ENCODE measurements around the gene GRK3. TPM values are rescaled to one million over a fixed set of nuclear protein-coding genes. Genes with fewer than 3 reads are reported as not detected.

GRK3 gene
- total RNA-seq, 4 donors from 2014 or later: 7.6 to 10.7 (median 8.8) TPM

DNA sequence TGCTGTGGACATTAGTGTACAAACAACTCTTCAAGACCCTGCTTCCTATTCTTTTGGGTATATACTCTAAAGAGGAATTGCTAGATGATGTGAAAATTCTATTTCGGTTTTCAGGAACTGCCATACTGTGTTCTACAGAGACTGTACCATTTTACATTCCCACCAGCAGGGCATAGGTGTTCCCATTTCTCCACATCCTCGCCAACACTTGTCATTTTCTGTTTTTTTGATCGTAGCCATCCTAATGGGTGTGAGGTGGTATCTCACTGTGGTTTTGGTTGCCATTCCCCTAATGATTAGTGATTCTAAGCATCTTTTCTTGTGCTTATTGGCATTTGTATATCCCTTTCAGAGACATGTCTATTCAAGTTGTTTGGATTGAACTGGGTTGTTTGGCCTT is 29.8 kb upstream of the GRK3 start:
- Histone ChIP-seq H3K9me3 (no peaks in the 10 kb centered on the region), H3K4me1 (no peaks in the 10 kb centered on the region), H3K27me3 (no peaks in the 10 kb centered on the region), H3K36me3 (no peaks in the 10 kb centered on the region), H3K27ac (no peak overlapping the region), H3K4me3 (replicated peaks in 1 of 3) (no peak overlapping the region)
- no peak for DNase-seq
- intact Hi-C loops (cut with DNase I): no loop called here
- no peak for TF ChIP-seq POLR2A (IDR thresholded peaks at IDR 0.05)
- TF ChIP-seq, protein P1, sequence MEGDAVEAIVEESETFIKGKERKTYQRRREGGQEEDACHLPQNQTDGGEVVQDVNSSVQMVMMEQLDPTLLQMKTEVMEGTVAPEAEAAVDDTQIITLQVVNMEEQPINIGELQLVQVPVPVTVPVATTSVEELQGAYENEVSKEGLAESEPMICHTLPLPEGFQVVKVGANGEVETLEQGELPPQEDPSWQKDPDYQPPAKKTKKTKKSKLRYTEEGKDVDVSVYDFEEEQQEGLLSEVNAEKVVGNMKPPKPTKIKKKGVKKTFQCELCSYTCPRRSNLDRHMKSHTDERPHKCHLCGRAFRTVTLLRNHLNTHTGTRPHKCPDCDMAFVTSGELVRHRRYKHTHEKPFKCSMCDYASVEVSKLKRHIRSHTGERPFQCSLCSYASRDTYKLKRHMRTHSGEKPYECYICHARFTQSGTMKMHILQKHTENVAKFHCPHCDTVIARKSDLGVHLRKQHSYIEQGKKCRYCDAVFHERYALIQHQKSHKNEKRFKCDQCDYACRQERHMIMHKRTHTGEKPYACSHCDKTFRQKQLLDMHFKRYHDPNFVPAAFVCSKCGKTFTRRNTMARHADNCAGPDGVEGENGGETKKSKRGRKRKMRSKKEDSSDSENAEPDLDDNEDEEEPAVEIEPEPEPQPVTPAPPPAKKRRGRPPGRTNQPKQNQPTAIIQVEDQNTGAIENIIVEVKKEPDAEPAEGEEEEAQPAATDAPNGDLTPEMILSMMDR (IDR thresholded peaks at IDR 0.05): no peak
- WGBS, 2 donors: 97% methylated on average over 3 of the region's 3 CpGs

DNA sequence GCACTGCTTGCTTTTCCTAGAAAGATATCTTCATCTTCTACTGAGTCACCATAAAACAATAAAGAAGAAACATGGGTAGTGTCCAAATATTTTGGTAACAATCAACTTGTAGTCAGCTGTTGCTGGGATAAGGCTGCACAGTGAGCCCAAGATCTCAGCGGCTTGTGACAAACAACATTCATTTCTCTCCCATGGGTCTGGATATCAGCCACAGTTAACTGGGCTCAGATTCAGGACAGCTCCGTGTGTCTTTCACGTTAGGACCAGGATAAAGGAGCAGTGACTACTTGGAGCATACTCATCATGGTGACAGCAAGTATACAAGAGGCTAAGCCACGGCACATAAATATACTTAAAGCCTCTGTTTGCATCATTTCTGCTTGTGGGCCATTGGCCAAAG is 27.9 kb upstream of the GRK3 start:
- intact Hi-C loops (cut with DNase I): no loop called here
- H3K4me3 ChIP-seq (replicated peaks in 1 of 3): no peak overlapping the region
- H3K4me1 ChIP-seq: no peaks in the 10 kb centered on the region
- no peaks in the 10 kb centered on the region for H3K27me3 ChIP-seq
- H3K27ac ChIP-seq: no peak overlapping the region
- WGBS, 2 donors: 49 to 52% methylated on average over 4 of the region's 4 CpGs
- H3K9me3 ChIP-seq: no peaks in the 10 kb centered on the region
- TF ChIP-seq, protein P1 (IDR thresholded peaks at IDR 0.05): no peak
- TF ChIP-seq POLR2A (IDR thresholded peaks at IDR 0.05): no peak
- DNase-seq: no peak
- no peaks in the 10 kb centered on the region for H3K36me3 ChIP-seq

DNA sequence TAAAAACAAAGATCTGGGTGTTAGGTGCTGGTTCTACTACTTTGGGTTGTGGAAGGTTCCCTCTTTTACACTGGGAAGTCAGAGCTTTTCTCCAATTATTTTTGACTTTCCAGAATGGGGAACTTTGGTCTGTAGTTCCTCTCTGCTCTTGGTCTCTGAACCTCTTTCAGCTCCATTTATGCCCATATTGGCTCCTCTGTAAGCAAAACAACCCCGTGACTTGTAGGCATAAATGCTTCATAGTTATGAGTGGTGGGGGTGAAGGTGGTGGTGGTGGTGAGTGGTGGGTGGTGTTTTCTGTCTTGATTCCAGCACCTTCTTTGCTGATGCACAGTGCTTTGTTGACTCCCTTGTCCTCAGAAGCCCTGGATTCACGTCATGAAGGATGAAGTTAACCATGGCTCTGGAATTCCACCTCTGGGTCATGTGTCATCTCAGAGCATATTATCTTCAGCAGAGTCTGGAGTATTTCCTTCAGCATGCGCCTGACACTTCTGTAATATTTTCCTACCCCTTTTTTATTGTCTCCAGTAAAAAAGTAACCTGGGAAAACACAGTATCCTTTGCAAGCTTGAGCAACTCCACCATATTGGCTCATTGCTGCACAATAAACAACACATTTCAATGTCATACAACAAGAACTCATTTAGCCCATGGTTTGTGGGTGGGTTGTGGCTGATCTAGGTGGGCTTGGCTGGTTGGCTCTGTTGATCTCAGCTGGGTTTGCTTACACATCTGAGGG is 24.1 kb upstream of the GRK3 start:
- no peaks in the 10 kb centered on the region for H3K4me1 ChIP-seq
- intact Hi-C loops (cut with DNase I): no loop called here
- no peaks in the 10 kb centered on the region for H3K36me3 ChIP-seq
- no peak for DNase-seq
- H3K27ac ChIP-seq: no peak overlapping the region
- H3K27me3 ChIP-seq: no peaks in the 10 kb centered on the region
- H3K9me3 ChIP-seq: no peaks in the 10 kb centered on the region
- WGBS, 2 donors: 77 to 78% methylated on average over 3 of the region's 3 CpGs
- TF ChIP-seq, protein P1 (IDR thresholded peaks at IDR 0.05): no peak
- TF ChIP-seq POLR2A (IDR thresholded peaks at IDR 0.05): no peak
- H3K4me3 ChIP-seq (replicated peaks in 1 of 3): no peak overlapping the region

DNA sequence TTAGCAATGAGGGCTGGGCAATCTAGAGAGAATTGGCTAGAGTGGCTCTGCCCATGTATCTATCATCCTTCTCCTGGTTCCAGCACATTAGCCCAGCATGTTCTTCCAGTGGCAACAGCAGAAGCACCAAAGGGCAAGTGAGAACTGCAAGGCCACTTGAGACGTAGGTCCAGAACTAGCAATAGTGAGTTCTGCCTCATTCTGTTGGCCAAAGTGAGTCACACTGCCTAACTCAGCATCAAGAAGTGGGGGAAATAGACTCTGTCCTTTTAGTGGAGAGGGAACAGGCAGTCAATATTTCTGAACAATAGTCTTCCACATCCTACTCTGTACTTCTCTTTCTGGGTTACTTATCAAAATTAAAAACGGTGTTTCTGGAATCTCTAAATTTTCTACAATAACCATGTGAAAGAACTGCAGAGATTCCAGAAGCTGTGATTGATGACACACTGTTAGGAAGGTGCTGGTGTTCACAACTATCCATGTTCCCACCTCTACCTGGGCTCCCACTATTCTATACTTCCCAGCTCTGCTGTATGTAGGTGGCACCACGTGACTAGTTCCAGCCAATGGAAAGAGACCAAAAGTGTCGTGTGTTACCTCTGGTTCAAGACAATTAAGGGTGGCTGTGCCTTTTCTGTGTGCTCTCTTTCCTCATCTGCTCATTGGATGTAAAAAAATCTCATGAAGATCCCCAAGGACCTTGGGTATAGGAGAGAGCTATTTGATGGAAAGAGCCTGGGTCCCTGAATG is 23.4 kb upstream of the GRK3 start:
- no peaks in the 10 kb centered on the region for H3K9me3 ChIP-seq
- no peaks in the 10 kb centered on the region for H3K4me1 ChIP-seq
- no peak for DNase-seq
- H3K27me3 ChIP-seq: no peaks in the 10 kb centered on the region
- intact Hi-C loops (cut with DNase I): no loop called here
- H3K36me3 ChIP-seq: no peaks in the 10 kb centered on the region
- no peak overlapping the region for H3K27ac ChIP-seq
- no peak overlapping the region for H3K4me3 ChIP-seq (replicated peaks in 1 of 3)
- no peak for TF ChIP-seq POLR2A (IDR thresholded peaks at IDR 0.05)
- TF ChIP-seq, protein P1 (IDR thresholded peaks at IDR 0.05): no peak
- WGBS, 2 donors: 88 to 90% methylated on average over 4 of the region's 4 CpGs

DNA sequence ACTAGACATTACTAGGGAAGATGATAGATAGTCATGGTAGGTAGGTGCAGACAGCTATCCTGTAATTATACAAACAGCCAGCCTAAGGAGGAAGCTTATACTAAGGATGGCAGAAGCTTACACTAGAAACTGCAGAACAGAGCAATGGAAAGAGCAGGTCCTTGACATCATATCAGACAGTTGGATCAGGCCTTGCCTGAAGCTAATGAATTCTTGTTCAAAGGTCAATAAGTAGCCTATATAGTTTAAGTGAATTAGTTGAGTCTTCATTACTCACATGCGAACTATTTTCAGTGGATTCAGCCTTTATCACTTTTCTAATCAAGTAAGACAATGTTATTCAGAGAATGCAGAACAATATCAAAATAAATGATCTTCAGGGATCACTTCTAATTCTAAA is 22.3 kb upstream of the GRK3 start:
- Histone ChIP-seq H3K27me3 (no peaks in the 10 kb centered on the region), H3K4me3 (replicated peaks in 1 of 3) (no peak overlapping the region), H3K36me3 (no peaks in the 10 kb centered on the region), H3K9me3 (no peaks in the 10 kb centered on the region), H3K4me1 (no peaks in the 10 kb centered on the region), H3K27ac (no peak overlapping the region)
- TF ChIP-seq, protein P1 (IDR thresholded peaks at IDR 0.05): no peak
- no peak for TF ChIP-seq POLR2A (IDR thresholded peaks at IDR 0.05)
- WGBS, 2 donors: 96 to 100% methylated on average over 1 of the region's 1 CpG
- DNase-seq: no peak
- intact Hi-C loops (cut with DNase I): no loop called here

Measured in thyroid gland (tissue), 4 donors.